Renal pelvis (tissue), 12 donors: ENCODE data around the gene OR5AP2. TPM values are rescaled to one million over a fixed set of nuclear protein-coding genes. Genes with fewer than 3 reads are reported as not detected.
"Not testable (repeated sequence)": the region's sequence is repeated elsewhere in the genome, so short reads cannot be mapped to it uniquely, and the experiment has no call there.

Experiments
- DNase-seq: peaks from one replicate; pipeline ENCODE4 v3.0.0-alpha.2; 2013
- long read RNA-seq, 16 experiments: transcript quantifications; one replicate each; lab custom pipeline, GENCODE V29; 2026
- polyA plus RNA-seq, 3 donors: library from polyadenylated mRNA; unstranded; fragments of 120-200 nt; gene quantifications; one replicate each; pipeline ENCODE4 v1.2.1, GENCODE V29; 2013; ENCODE audit not compliant: insufficient read length in 3 of 3

OR5AP2 gene
- polyA plus RNA-seq: not detected
- long read RNA-seq, donor 1: 0 reads
- long read RNA-seq, donor 2: 0 reads
- long read RNA-seq, donor 3: 0 reads
- long read RNA-seq, donor 4: 0 reads
- long read RNA-seq, donor 5: 0 reads
- long read RNA-seq, donor 6: 0 reads
- long read RNA-seq, donor 7: 0 reads
- long read RNA-seq, donor 8: 0 reads
- long read RNA-seq, donor 9: 0 reads
- long read RNA-seq, donor 10: 0 reads
- long read RNA-seq, donor 11: 0 reads
- long read RNA-seq, donor 12: 0 reads
- long read RNA-seq, donor 13: 0 reads
- long read RNA-seq, donor 14: 0 reads
- long read RNA-seq, donor 15: 0 reads
- long read RNA-seq, donor 16: 0 reads

DNA sequence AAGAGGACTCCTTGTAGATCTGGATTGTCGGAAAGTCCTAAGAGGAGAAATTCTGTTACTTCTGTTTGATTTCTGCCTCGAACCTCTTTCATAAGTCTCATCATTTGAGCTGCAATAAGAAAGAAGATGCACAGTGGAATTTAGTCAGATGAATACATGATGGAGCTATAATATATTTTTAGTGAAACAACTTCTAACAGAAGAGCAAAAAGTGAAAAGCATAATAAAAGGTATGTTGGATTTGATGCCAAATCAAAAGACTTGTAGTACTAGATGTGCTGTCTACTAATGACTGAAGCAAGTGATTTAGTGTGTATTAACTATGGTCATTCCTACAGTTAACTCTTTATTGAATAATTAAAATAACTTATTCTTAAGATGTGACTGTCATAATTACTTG lies at the start of gene OR5AP2:
TSS of gene OR5AP2 (minus strand) at position 101 of the 400 bp plus-strand sequence. CDS start at position 101, 0 bp downstream.
- DNase-seq: no peak

GRCh38 chr11:56691179-56691578 lies 48.9 kb upstream of the OR5AP2 start:
- DNase-seq: not testable (repeated sequence)

GRCh38 chr11:56688554-56689100 lies 46.4 kb upstream of the OR5AP2 start:
- DNase-seq: no peak

DNA sequence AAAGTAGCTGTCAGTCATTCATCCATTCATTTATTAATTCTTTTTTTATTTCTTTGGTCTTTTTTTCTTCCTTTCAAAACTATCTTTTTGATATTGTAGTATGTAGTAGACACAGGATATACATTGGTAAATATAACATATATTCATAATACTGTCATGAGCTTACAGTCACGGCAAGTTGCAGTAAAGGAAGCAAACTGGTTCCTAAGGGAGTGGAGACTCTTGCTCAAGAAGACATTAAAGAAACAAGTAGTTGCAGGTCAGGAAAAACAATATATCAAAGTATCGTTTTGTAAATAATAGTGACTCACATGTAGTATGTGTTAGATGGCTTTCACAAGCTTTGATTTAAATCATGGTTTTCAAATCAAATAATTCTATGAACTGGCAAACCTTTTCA lies 28.7 kb upstream of the OR5AP2 start:
- no peak for DNase-seq

- no peak for DNase-seq
Measured at GRCh38 chr11:56663386-56663785, 21.1 kb upstream of the OR5AP2 start, which contains the start of gene OR5AR1. TSS of gene OR5AR1 (plus strand) at chr11:56663686. CDS start at chr11:56663686, 0 bp downstream.

GRCh38 chr11:56659755-56660154 lies 17.5 kb upstream of the OR5AP2 start:
- no peak for DNase-seq

- no peak for DNase-seq
Measured at GRCh38 chr11:56637500-56637899, 4.7 kb downstream of the OR5AP2 start.

DNA sequence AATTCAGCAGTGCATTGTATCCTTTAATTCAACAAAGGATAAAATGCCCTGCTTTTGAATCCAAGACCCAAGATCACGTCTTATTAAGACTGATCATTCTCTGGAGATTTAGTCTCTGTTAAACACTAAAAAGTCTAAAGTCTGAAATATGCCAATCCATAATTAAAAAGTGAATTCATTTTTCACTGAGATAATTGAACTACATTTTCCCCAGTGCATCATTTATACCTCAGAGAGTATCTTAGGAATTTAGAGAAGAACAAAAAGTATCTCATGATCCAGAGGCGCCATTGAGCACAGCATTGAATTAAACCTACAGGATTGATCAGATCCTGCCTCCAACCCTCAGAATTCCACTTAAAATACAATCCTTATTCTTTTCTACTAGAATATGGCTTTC lies 5.4 kb downstream of the OR5AP2 start:
- no peak for DNase-seq

GRCh38 chr11:56632329-56632728 lies 9.9 kb downstream of the OR5AP2 start:
- DNase-seq: no peak

DNA sequence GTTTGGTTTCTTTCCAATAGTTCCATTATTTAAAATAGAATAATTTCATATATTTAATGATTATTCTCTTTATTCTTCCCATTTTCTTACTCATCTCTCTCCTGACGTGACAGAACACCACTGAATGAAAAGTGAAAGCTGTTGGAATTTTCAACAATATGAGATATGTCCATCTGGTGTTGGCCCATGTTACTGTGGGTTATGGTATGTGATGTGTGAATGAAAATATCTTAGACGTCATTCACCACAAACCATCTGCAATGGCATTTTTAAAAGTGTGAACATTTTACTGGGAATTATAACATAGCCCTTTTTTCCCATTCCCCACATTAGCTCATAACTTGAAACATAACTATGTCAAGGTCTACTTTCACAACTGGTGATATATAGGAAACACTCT lies 16.3 kb downstream of the OR5AP2 start:
- DNase-seq: no peak

- peak; percentile 21 for DNase-seq
Measured at GRCh38 chr11:56624661-56625110, 17.6 kb downstream of the OR5AP2 start.

- DNase-seq: no peak
Measured at GRCh38 chr11:56611174-56611573, 31.1 kb downstream of the OR5AP2 start.

- DNase-seq: not testable (repeated sequence)
Measured at GRCh38 chr11:56592088-56592717, 50.0 kb downstream of the OR5AP2 start.

Other genes starting within 250 kb of the OR5AP2 start
- gene OR5AL1, start 229.7 kb downstream of the OR5AP2 start, polyA plus RNA-seq: not detected
- not detected for gene OR5M3, start 169.1 kb downstream of the OR5AP2 start, polyA plus RNA-seq
- gene OR5M8, start 151.1 kb downstream of the OR5AP2 start, polyA plus RNA-seq: not detected
- gene OR5M11, start 99.2 kb downstream of the OR5AP2 start, polyA plus RNA-seq: not detected
- gene OR5M10, start 64.7 kb downstream of the OR5AP2 start, polyA plus RNA-seq: not detected
- gene OR5M1, start 27.6 kb downstream of the OR5AP2 start, polyA plus RNA-seq: not detected
- gene OR5AR1, start 21.2 kb upstream of the OR5AP2 start, polyA plus RNA-seq: not detected
- not detected for gene OR9G1, start 56.7 kb upstream of the OR5AP2 start, polyA plus RNA-seq
- not detected for gene OR9G4, start 106.3 kb upstream of the OR5AP2 start, polyA plus RNA-seq